Neuronal stem cell (in vitro differentiated cells): ENCODE measurements around the gene GABRR2.

Experiments
- DNase-seq: peaks from one replicate; pipeline ENCODE4 v3.0.0-alpha.2; 2013; ENCODE audit warnings: low spot score
- H2AFZ ChIP-seq: one replicate; pipeline ENCODE4 v1.6.1; 2013; ENCODE audit warnings: mild to moderate bottlenecking, low read length, inconsistent platforms
- H2AK5ac ChIP-seq: 2 replicates; pipeline ENCODE4 v1.6.1; 2013; ENCODE audit warnings: low read depth, mild to moderate bottlenecking, inconsistent platforms, low read length, moderate library complexity, mixed read lengths
- H2BK120ac ChIP-seq: 2 replicates; pipeline ENCODE4 v1.6.1; 2013; ENCODE audit warnings: low read depth, mild to moderate bottlenecking, inconsistent platforms, low read length, moderate library complexity, mixed read lengths
- H2BK12ac ChIP-seq: one replicate; pipeline ENCODE4 v1.6.1; 2013; ENCODE audit warnings: low read length, inconsistent platforms
- H2BK15ac ChIP-seq: 2 replicates; pipeline ENCODE4 v1.6.1; 2013; ENCODE audit warnings: mild to moderate bottlenecking, low read length, inconsistent platforms, mixed read lengths
- H2BK5ac ChIP-seq: one replicate; pipeline ENCODE4 v1.6.1; 2013; ENCODE audit warnings: inconsistent platforms, mild to moderate bottlenecking, low read length, moderate library complexity
- H3K14ac ChIP-seq: one replicate; pipeline ENCODE4 v1.6.1; 2013; ENCODE audit warnings: low read length, inconsistent platforms
- H3K18ac ChIP-seq: 2 replicates; pipeline ENCODE4 v1.6.1; 2013; ENCODE audit warnings: low read length, inconsistent platforms
- H3K23ac ChIP-seq: 2 replicates; pipeline ENCODE4 v1.6.1; 2013; ENCODE audit warnings: low read depth, mild to moderate bottlenecking, mixed read lengths, low read length, inconsistent platforms; ENCODE audit not compliant: poor library complexity
- H3K27ac ChIP-seq: replicated peaks from 3 replicates; pipeline ENCODE4 v1.5.1; 2013; ENCODE audit warnings: low read length, inconsistent platforms
- H3K27me3 ChIP-seq, 3 experiments: 2 replicates each; pipeline ENCODE4 v1.6.1; 2013; ENCODE audit warnings: low read length in 3 of 3, mild to moderate bottlenecking in 2 of 3, inconsistent platforms in 1 of 3, low read depth in 1 of 3, mixed read lengths in 1 of 3, moderate library complexity in 1 of 3; ENCODE audit not compliant: control insufficient read depth in 3 of 3, insufficient read depth in 3 of 3
- H3K36me3 ChIP-seq, 2 donors: replicated peaks in 1 of 2; 2 replicates each; pipeline ENCODE4 v1.6.1; 2013; ENCODE audit warnings: low read length in 2 of 2; ENCODE audit not compliant: control insufficient read depth in 2 of 2, insufficient read depth in 2 of 2
- H3K4ac ChIP-seq: 2 replicates; pipeline ENCODE4 v1.6.1; 2013; ENCODE audit warnings: inconsistent platforms, mild to moderate bottlenecking, low read length, moderate library complexity
- H3K4me1 ChIP-seq, 2 donors: 1 replicate in 1 of 2; 2 replicates in 1 of 2; pipeline ENCODE4 v1.6.1; 2013; ENCODE audit warnings: low read length in 2 of 2, low read depth in 1 of 2; ENCODE audit not compliant: control insufficient read depth in 2 of 2, insufficient read depth in 1 of 2
- H3K4me2 ChIP-seq: one replicate; pipeline ENCODE4 v1.6.1; 2013; ENCODE audit warnings: mild to moderate bottlenecking, low read length, inconsistent platforms; ENCODE audit not compliant: insufficient read depth, poor library complexity, severe bottlenecking
- H3K4me3 ChIP-seq, 2 donors: 2 replicates each; pipeline ENCODE4 v1.5.1; 2013; ENCODE audit warnings: low read length in 2 of 2, mild to moderate bottlenecking in 2 of 2, inconsistent platforms in 1 of 2, moderate library complexity in 1 of 2
- H3K79me1 ChIP-seq: one replicate; pipeline ENCODE4 v1.6.1; 2013; ENCODE audit warnings: low read depth, mild to moderate bottlenecking, inconsistent platforms, low read length, moderate library complexity
- H3K9ac ChIP-seq: one replicate; pipeline ENCODE4 v1.6.1; 2013; ENCODE audit warnings: mild to moderate bottlenecking, low read depth, low read length, inconsistent platforms; ENCODE audit not compliant: poor library complexity
- H3K9me3 ChIP-seq, 2 donors: replicated peaks in 1 of 2; 2 replicates each; pipeline versions ENCODE3 to v1.6.1; 2013; ENCODE audit warnings: low read length in 2 of 2, mild to moderate bottlenecking in 2 of 2, inconsistent platforms in 1 of 2, low read depth in 1 of 2, mixed read lengths in 1 of 2, moderate library complexity in 1 of 2; ENCODE audit not compliant: control insufficient read depth in 2 of 2, insufficient read depth in 1 of 2
- H4K8ac ChIP-seq: one replicate; pipeline ENCODE4 v1.6.1; 2013; ENCODE audit warnings: low read depth, mild to moderate bottlenecking, inconsistent platforms, low read length, moderate library complexity
- H4K91ac ChIP-seq: one replicate; pipeline ENCODE4 v1.6.1; 2013; ENCODE audit warnings: low read length, low read depth, mild to moderate bottlenecking, inconsistent platforms; ENCODE audit not compliant: poor library complexity
- WGBS, 2 donors: extraction: QIAGEN DNeasy Blood & Tissue Kit; methylation state at CpG; one replicate each; pipeline ENCODE4 v1.1.7; 2013; ENCODE audit warnings: missing lambda C conversion rate in 2 of 2, mixed read lengths in 1 of 2; ENCODE audit not compliant: insufficient read length in 2 of 2, insufficient replicate concordance in 1 of 2; ENCODE audit errors: extremely low coverage in 2 of 2; 5-methylcytosine and 5-hydroxymethylcytosine counted together

GABRR2 gene

DNA sequence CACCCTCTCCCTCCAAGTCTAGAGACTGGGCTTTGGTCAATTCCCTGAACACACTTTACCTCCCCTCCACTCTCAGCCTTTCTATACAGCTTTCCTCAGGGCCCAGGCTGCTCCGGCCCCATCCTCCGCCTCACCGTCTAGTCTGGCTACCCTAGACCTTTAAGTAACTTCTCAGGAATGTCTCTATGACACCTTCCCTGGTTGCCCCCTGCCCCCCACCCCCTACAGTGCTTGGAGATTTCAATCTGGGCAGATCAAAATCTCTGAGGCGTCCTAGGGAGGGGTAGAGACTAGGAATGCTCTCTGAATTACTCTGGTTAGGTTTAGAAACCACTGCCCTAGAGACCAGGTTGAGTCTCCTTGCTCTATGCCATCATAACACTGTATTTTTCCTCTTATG lies 31.3 kb upstream of the GABRR2 start:
- no CpG with 5 or more reads among the region's 4 CpGs for WGBS, 2 donors
- no peak overlapping the region for H3K27ac ChIP-seq
- DNase-seq: no peak

GRCh38 chr6:89339565-89339964 lies 24.5 kb upstream of the GABRR2 start:
- Histone ChIP-seq H3K23ac (no peak overlapping the region), H3K27me3 (no peaks in the 10 kb centered on the region), H4K8ac (no peak overlapping the region), H2BK12ac (no peak overlapping the region), H4K91ac (no peak overlapping the region), H3K27ac (no peak overlapping the region), H2AK5ac (no peak overlapping the region), H3K9me3 (no peaks in the 10 kb centered on the region), H3K4ac (no peak overlapping the region), H3K9ac (no peak overlapping the region), H3K4me2 (no peak overlapping the region), H3K4me1 (no peaks in the 10 kb centered on the region), H2BK5ac (no peak overlapping the region), H3K79me1 (no peaks in the 10 kb centered on the region), H3K4me3 (no peak overlapping the region), H3K36me3 (peaks cover 2 to 75% of the 10 kb centered on the region in 2 donors), H2AFZ (no peak overlapping the region), H3K14ac (no peak overlapping the region), H2BK120ac (no peak overlapping the region), H2BK15ac (no peak overlapping the region), H3K18ac (no peak overlapping the region)
- no peak for DNase-seq
- no CpG with 5 or more reads among the region's 2 CpGs for WGBS, 2 donors

More for the DNA sequence above, 31.3 kb upstream of the GABRR2 start:
- H4K91ac ChIP-seq: no peak overlapping the region
- no peak overlapping the region for H3K4ac ChIP-seq
- no peak overlapping the region for H3K4me2 ChIP-seq
- H3K27me3 ChIP-seq: no peaks in the 10 kb centered on the region
- H2BK12ac ChIP-seq: no peak overlapping the region
- H3K4me3 ChIP-seq: no peak overlapping the region
- H3K14ac ChIP-seq: no peak overlapping the region
- H2AK5ac ChIP-seq: no peak overlapping the region
- no peaks in the 10 kb centered on the region for H3K79me1 ChIP-seq
- no peaks in the 10 kb centered on the region for H3K9me3 ChIP-seq
- no peak overlapping the region for H2BK5ac ChIP-seq
- H3K18ac ChIP-seq: no peak overlapping the region
- peaks cover 0 to 18% of the 10 kb centered on the region in 2 donors for H3K36me3 ChIP-seq
- no peak overlapping the region for H2BK15ac ChIP-seq
- H4K8ac ChIP-seq: no peak overlapping the region
- no peak overlapping the region for H3K9ac ChIP-seq
- no peak overlapping the region for H3K23ac ChIP-seq
- no peak overlapping the region for H2BK120ac ChIP-seq
- no peak overlapping the region for H2AFZ ChIP-seq
- peaks cover 2 to 11% of the 10 kb centered on the region in 2 donors for H3K4me1 ChIP-seq

- H2AK5ac ChIP-seq: no peak overlapping the region
- H3K4me1 ChIP-seq: no peaks in the 10 kb centered on the region
- no peak overlapping the region for H3K4ac ChIP-seq
- no peak overlapping the region for H3K18ac ChIP-seq
- H3K79me1 ChIP-seq: no peaks in the 10 kb centered on the region
- H3K9ac ChIP-seq: no peak overlapping the region
- no peak overlapping the region for H3K4me2 ChIP-seq
- H2BK5ac ChIP-seq: no peak overlapping the region
- H3K14ac ChIP-seq: no peak overlapping the region
- DNase-seq: no peak
- H2AFZ ChIP-seq: no peak overlapping the region
- H2BK120ac ChIP-seq: no peak overlapping the region
- H4K91ac ChIP-seq: no peak overlapping the region
- no peaks in the 10 kb centered on the region for H3K27me3 ChIP-seq
- H4K8ac ChIP-seq: no peak overlapping the region
- peaks cover 0 to 87% of the 10 kb centered on the region in 2 donors for H3K36me3 ChIP-seq
- no peak overlapping the region for H3K4me3 ChIP-seq
- no peak overlapping the region for H2BK15ac ChIP-seq
- WGBS, 2 donors: no CpG with 5 or more reads among the region's 3 CpGs
- no peak overlapping the region for H3K27ac ChIP-seq
- H3K9me3 ChIP-seq: no peaks in the 10 kb centered on the region
- no peak overlapping the region for H3K23ac ChIP-seq
- H2BK12ac ChIP-seq: no peak overlapping the region
These were observed 20.1 kb upstream of the GABRR2 start for GRCh38 chr6:89335164-89335563.

- H3K36me3 ChIP-seq: peaks cover 2 to 91% of the 10 kb centered on the region in 2 donors
These were observed 15.8 kb upstream of the GABRR2 start for GRCh38 chr6:89330910-89331309.

More at GRCh38 chr6:89330910-89331309, 15.8 kb upstream of the GABRR2 start:
- H3K27ac ChIP-seq: no peak overlapping the region
- H3K14ac ChIP-seq: no peak overlapping the region
- no peak overlapping the region for H3K4me2 ChIP-seq
- DNase-seq: no peak
- no peaks in the 10 kb centered on the region for H3K79me1 ChIP-seq
- WGBS, 2 donors: no CpG with 5 or more reads among the region's 1 CpG
- no peak overlapping the region for H4K8ac ChIP-seq
- no peak overlapping the region for H2AK5ac ChIP-seq
- H2BK12ac ChIP-seq: no peak overlapping the region
- no peak overlapping the region for H3K9ac ChIP-seq
- no peaks in the 10 kb centered on the region for H3K27me3 ChIP-seq
- no peaks in the 10 kb centered on the region for H3K9me3 ChIP-seq
- no peak overlapping the region for H4K91ac ChIP-seq
- no peak overlapping the region for H2AFZ ChIP-seq
- H3K4ac ChIP-seq: no peak overlapping the region
- no peaks in the 10 kb centered on the region for H3K4me1 ChIP-seq
- H3K18ac ChIP-seq: no peak overlapping the region
- H2BK5ac ChIP-seq: no peak overlapping the region
- H2BK15ac ChIP-seq: no peak overlapping the region
- H3K23ac ChIP-seq: no peak overlapping the region
- H2BK120ac ChIP-seq: no peak overlapping the region
- no peak overlapping the region for H3K4me3 ChIP-seq
